Endothelial cell of umbilical vein (primary cell): ENCODE data around the gene LIMS4. TPM values are rescaled to one million over a fixed set of nuclear protein-coding genes. Genes with fewer than 3 reads are reported as not detected.
"Not testable (repeated sequence)": the region's sequence is repeated elsewhere in the genome, so short reads cannot be mapped to it uniquely, and the experiment has no call there.

Source experiments
- BruUV-seq: library from RNA; stranded (reverse); fragments of 400-500 nt; replicated peaks from 2 replicates; lab custom pipeline; 2021; lab: Mats Ljungman, UMichigan
- CTCF ChIA-PET: fragments of 300-600, 350-600 bp; sonication (Branson Sonifier 250); formaldehyde crosslinking; loops from one replicate; lab custom pipeline; 2021; ENCODE audit warnings: antibody characterized with exemption, inconsistent platforms; lab: Charles Lee
- POLR2A ChIA-PET: fragments of 300-600, 350-600 bp; sonication (Branson Sonifier 250); formaldehyde crosslinking; loops from one replicate; lab custom pipeline; 2021; ENCODE audit warnings: antibody characterized with exemption, inconsistent platforms; lab: Charles Lee
- DNase-seq: peaks from one replicate; pipeline ENCODE4 v3.0.0-alpha.2; 2011; ENCODE audit warnings: low read depth, low spot score
- FAIRE-seq: peaks from 2 replicates; lab custom pipeline; 2011; peaks lifted over from hg19 to GRCh38; lab: Jason Lieb, UNC
- H2AFZ ChIP-seq: 2 replicates; pipeline ENCODE4 v1.6.0; 2012; ENCODE audit warnings: low read depth, low read length, control low read depth, inconsistent platforms
- H3K27ac ChIP-seq: 2 replicates; pipeline ENCODE4 v1.5.1; 2011; ENCODE audit warnings: low read depth, mild to moderate bottlenecking, control low read depth, low read length, moderate library complexity; ENCODE audit not compliant: insufficient read depth
- H3K27me3 ChIP-seq, 2 experiments: 2 replicates each; pipeline versions ENCODE4 v1.6.0 to v1.6.1; 2011; ENCODE audit warnings: low read length in 2 of 2, mixed read lengths in 1 of 2; ENCODE audit not compliant: control insufficient read depth in 2 of 2, insufficient read depth in 2 of 2
- H3K36me3 ChIP-seq, 2 experiments: 2 replicates in 1 of 2; 3 replicates in 1 of 2; pipeline ENCODE4 v1.5.1; 2011; ENCODE audit warnings: low read length in 2 of 2, mild to moderate bottlenecking in 1 of 2, moderate library complexity in 1 of 2; ENCODE audit not compliant: control insufficient read depth in 2 of 2, insufficient read depth in 2 of 2; ENCODE audit errors: extremely low read depth in 1 of 2
- H3K4me1 ChIP-seq: 3 replicates; pipeline ENCODE4 v1.5.1; 2011; ENCODE audit warnings: mild to moderate bottlenecking, low read length; ENCODE audit not compliant: control insufficient read depth, insufficient read depth; ENCODE audit errors: extremely low read depth
- H3K4me2 ChIP-seq: 2 replicates; pipeline ENCODE4 v1.6.1; 2011; ENCODE audit warnings: low read length, control low read depth, mixed read lengths; ENCODE audit not compliant: insufficient read depth
- H3K4me3 ChIP-seq, 3 experiments: fragments of 200-600 bp in 1 of 3; sonication (generic), shearing (Covaris generic) in 1 of 3; replicated peaks in 1 of 3; 2 replicates each; pipeline ENCODE4 v1.5.1; 2011 to 2016; ENCODE audit warnings: control low read depth in 3 of 3, low read length in 3 of 3, mild to moderate bottlenecking in 2 of 3, inconsistent platforms in 1 of 3, low read depth in 1 of 3, moderate library complexity in 1 of 3; ENCODE audit not compliant: insufficient read depth in 1 of 3
- H3K79me2 ChIP-seq: 2 replicates; pipeline ENCODE4 v1.6.0; 2012; ENCODE audit warnings: low read length, inconsistent platforms; ENCODE audit not compliant: control insufficient read depth, insufficient read depth
- H3K9ac ChIP-seq: replicated peaks from 2 replicates; pipeline ENCODE3; 2011; ENCODE audit warnings: low read length, control low read depth; ENCODE audit not compliant: insufficient read depth; ENCODE audit errors: extremely low read depth
- H3K9me1 ChIP-seq: replicated peaks from 3 replicates; pipeline ENCODE4 v1.6.0; 2011; ENCODE audit warnings: mild to moderate bottlenecking, low read length; ENCODE audit not compliant: control insufficient read depth, insufficient read depth; ENCODE audit errors: extremely low read depth
- H3K9me3 ChIP-seq: replicated peaks from 2 replicates; pipeline ENCODE4 v1.5.1; 2012; ENCODE audit warnings: low read length, inconsistent platforms; ENCODE audit not compliant: control insufficient read depth, insufficient read depth
- H4K20me1 ChIP-seq: replicated peaks from 2 replicates; pipeline ENCODE3; 2011; ENCODE audit warnings: mild to moderate bottlenecking, low read length; ENCODE audit not compliant: control insufficient read depth, insufficient read depth; ENCODE audit errors: extremely low read depth
- dilution Hi-C: fragments of 300-500 bp; cut with MboI; formaldehyde crosslinking; loops from one replicate; pipeline ENCODE4 v1.15.0; 2019; ENCODE audit warnings: low sequenced_read_pairs; ENCODE audit not compliant: extremely low pct_ligation_motif_present
- intact Hi-C: fragments of 100-400 bp; cut with micrococcal nuclease; formaldehyde crosslinking; loops from one replicate; pipeline ENCODE4 v1.10.0; 2022
- polyA plus RNA-seq, 4 experiments: library from polyadenylated mRNA; depleted of rRNA in 3 of 4; stranded (reverse) in 3 of 4; unstranded in 1 of 4; fragments of >200 nt; gene quantifications; 2 replicates each; pipeline versions ENCODE4 v1.2.1 to v1.2.3, GENCODE V29; 2011 to 2012; ENCODE audit warnings: missing spikeins in 1 of 4
- total RNA-seq: library from RNA; stranded (reverse); gene quantifications from 2 replicates; pipeline ENCODE4 v1.2.3, GENCODE V29; 2021

LIMS4 gene
- total and polyA plus RNA-seq, 2 donors (not counting 3 experiments of a cell fraction or from before 2014, with no cell fraction given): 14.4 to 28.8 TPM

GRCh38 chr2:110474898-110475297 is 2.3 kb upstream of the LIMS4 start:
- H3K36me3 ChIP-seq, H3K79me2 ChIP-seq, intact Hi-C loops, CTCF ChIA-PET, H3K9ac ChIP-seq, DNase-seq, H4K20me1 ChIP-seq, H3K4me3 ChIP-seq, dilution Hi-C loops, H3K9me1 ChIP-seq, H2AFZ ChIP-seq, H3K4me1 ChIP-seq, BruUV-seq, POLR2A ChIA-PET, H3K27me3 ChIP-seq, H3K4me2 ChIP-seq, FAIRE-seq, H3K27ac ChIP-seq, H3K9me3 ChIP-seq: not testable (repeated sequence)

- CTCF ChIA-PET, H3K9me3 ChIP-seq, BruUV-seq: not testable (repeated sequence)
Measured at GRCh38 chr2:110473059-110473358, 393 bp upstream of the LIMS4 start.

DNA sequence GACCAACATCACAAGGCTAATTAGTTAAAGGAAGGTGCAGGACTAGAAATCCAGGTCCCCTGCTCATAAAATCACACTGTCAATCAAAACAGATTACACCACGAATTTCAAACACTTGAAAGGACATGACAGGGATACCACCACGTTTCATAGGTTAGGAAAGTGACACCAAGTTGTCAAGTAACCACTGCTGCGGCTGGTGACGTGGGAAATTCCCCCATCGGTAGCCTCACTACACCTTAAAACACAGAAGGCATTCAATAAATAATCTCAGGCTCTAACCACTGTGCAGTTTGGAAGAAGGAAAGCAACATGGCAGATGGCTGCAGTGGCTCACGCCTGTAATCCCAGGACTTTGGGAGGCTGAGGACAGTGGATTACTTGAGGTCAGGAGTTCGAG is 3.7 kb downstream of the LIMS4 start:
- BruUV-seq, dilution Hi-C loops, POLR2A ChIA-PET, H3K9me1 ChIP-seq, H3K4me3 ChIP-seq, H3K27ac ChIP-seq, H3K9me3 ChIP-seq, H2AFZ ChIP-seq, H4K20me1 ChIP-seq, H3K36me3 ChIP-seq, H3K27me3 ChIP-seq, DNase-seq, H3K9ac ChIP-seq, FAIRE-seq, H3K4me2 ChIP-seq, H3K79me2 ChIP-seq, intact Hi-C loops, CTCF ChIA-PET, H3K4me1 ChIP-seq: not testable (repeated sequence)

More at GRCh38 chr2:110473059-110473358, 393 bp upstream of the LIMS4 start:
- H3K4me2 ChIP-seq, H3K4me1 ChIP-seq, H3K36me3 ChIP-seq, FAIRE-seq, H4K20me1 ChIP-seq, H2AFZ ChIP-seq, H3K27ac ChIP-seq, H3K4me3 ChIP-seq, intact Hi-C loops, POLR2A ChIA-PET, H3K27me3 ChIP-seq, H3K9me1 ChIP-seq, DNase-seq, H3K79me2 ChIP-seq, dilution Hi-C loops, H3K9ac ChIP-seq: not testable (repeated sequence)

- H3K79me2 ChIP-seq, intact Hi-C loops, H3K27ac ChIP-seq, H3K4me2 ChIP-seq, H3K36me3 ChIP-seq, H3K4me3 ChIP-seq, dilution Hi-C loops, POLR2A ChIA-PET, H3K9me1 ChIP-seq, H3K9ac ChIP-seq, H3K4me1 ChIP-seq, H3K9me3 ChIP-seq, H4K20me1 ChIP-seq, H3K27me3 ChIP-seq, H2AFZ ChIP-seq, DNase-seq, BruUV-seq, CTCF ChIA-PET: not testable (repeated sequence)
- FAIRE-seq: peak; percentile 55
Measured at GRCh38 chr2:110465312-110465711, 7.3 kb downstream of the LIMS4 start.
